Hepatic stellate cell (primary cell): Measurements from ENCODE around the gene CDC42.
A peak's percentile ranks its signal among the peaks of the same experiment; 100 is the strongest.
"Not testable (repeated sequence)": the region's sequence is repeated elsewhere in the genome, so short reads cannot be mapped to it uniquely, and the experiment has no call there.

Experiments used
- DNase-seq: peaks from one replicate; pipeline ENCODE4 v3.0.0; 2011; ENCODE audit warnings: low spot score

CDC42 gene

GRCh38 chr1:22052115-22053016 lies at the start of gene CDC42:
Gene CDC42 (plus strand): TSS chr1:22052709. CDS start chr1:22078479, 25,770 bp downstream.
- DNase-seq, result peak; percentile 95

GRCh38 chr1:22002875-22003274 lies 49.6 kb upstream of the CDC42 start:
- not testable (repeated sequence) for DNase-seq

GRCh38 chr1:22003959-22004358 lies 48.5 kb upstream of the CDC42 start:
- not testable (repeated sequence) for DNase-seq

GRCh38 chr1:22005261-22006149 lies 47.0 kb upstream of the CDC42 start:
- not testable (repeated sequence) for DNase-seq

- DNase-seq, result not testable (repeated sequence)
Measured at GRCh38 chr1:22006736-22007135, 45.8 kb upstream of the CDC42 start.

GRCh38 chr1:22007262-22007661 lies 45.2 kb upstream of the CDC42 start:
- not testable (repeated sequence) for DNase-seq

- not testable (repeated sequence) for DNase-seq
Measured at GRCh38 chr1:22009566-22009965, 42.9 kb upstream of the CDC42 start.

GRCh38 chr1:22012752-22013151 lies 39.8 kb upstream of the CDC42 start:
- not testable (repeated sequence) for DNase-seq

GRCh38 chr1:22014575-22015206 lies 37.8 kb upstream of the CDC42 start:
- not testable (repeated sequence) for DNase-seq

GRCh38 chr1:22018583-22019559 lies 33.6 kb upstream of the CDC42 start:
- peak; percentile 82 for DNase-seq

- no peak for DNase-seq
Measured at GRCh38 chr1:22021061-22021460, 31.4 kb upstream of the CDC42 start.

- peak; percentile 77 for DNase-seq
Measured at GRCh38 chr1:22024485-22025367, 27.8 kb upstream of the CDC42 start.

- peak; percentile 85 for DNase-seq
Measured at GRCh38 chr1:22025368-22026155, 26.9 kb upstream of the CDC42 start.

GRCh38 chr1:22026924-22027289 lies 25.6 kb upstream of the CDC42 start:
- DNase-seq, result no peak

- DNase-seq, result no peak
Measured at GRCh38 chr1:22030057-22030456, 22.5 kb upstream of the CDC42 start.

- DNase-seq, result no peak
Measured at GRCh38 chr1:22030473-22030872, 22.0 kb upstream of the CDC42 start.

GRCh38 chr1:22031214-22031962 lies 21.1 kb upstream of the CDC42 start:
- DNase-seq, result no peak

GRCh38 chr1:22034834-22035233 lies 17.7 kb upstream of the CDC42 start:
- not testable (repeated sequence) for DNase-seq
